ENCODE results near the gene PON3. TPM values are rescaled to one million over a fixed set of nuclear protein-coding genes. Genes with fewer than 3 reads are reported as not detected.
A peak's percentile ranks its signal among the peaks of the same experiment; 100 is the strongest.

PON3 gene
- total and polyA plus RNA-seq, 2 experiments from 2014 or later = not detected

DNA sequence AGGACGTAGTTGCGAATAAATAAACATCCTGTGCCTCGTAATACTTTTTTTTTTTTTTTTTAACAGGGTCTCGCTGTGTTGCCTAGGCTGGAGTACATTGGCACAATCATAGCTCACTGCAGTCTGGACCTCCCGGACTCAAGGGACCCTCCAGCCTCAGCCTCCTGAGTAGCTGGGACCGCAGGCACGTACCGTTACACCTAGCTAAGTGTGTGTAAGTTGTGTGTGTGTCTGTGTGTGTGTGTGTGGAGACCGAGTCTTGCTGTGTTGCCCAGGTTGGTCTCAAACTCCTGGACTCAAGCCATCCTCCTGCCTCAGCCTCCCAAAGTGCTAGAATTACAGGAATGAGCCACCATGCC lies 39.2 kb upstream of the PON3 start:
- H3K27ac ChIP-seq = peak overlapping the region; percentile 85
- H3K9me3 ChIP-seq (ENCODE audit: low read depth) = no peaks in the 10 kb centered on the region
- TF ChIP-seq, protein P1, sequence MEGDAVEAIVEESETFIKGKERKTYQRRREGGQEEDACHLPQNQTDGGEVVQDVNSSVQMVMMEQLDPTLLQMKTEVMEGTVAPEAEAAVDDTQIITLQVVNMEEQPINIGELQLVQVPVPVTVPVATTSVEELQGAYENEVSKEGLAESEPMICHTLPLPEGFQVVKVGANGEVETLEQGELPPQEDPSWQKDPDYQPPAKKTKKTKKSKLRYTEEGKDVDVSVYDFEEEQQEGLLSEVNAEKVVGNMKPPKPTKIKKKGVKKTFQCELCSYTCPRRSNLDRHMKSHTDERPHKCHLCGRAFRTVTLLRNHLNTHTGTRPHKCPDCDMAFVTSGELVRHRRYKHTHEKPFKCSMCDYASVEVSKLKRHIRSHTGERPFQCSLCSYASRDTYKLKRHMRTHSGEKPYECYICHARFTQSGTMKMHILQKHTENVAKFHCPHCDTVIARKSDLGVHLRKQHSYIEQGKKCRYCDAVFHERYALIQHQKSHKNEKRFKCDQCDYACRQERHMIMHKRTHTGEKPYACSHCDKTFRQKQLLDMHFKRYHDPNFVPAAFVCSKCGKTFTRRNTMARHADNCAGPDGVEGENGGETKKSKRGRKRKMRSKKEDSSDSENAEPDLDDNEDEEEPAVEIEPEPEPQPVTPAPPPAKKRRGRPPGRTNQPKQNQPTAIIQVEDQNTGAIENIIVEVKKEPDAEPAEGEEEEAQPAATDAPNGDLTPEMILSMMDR (IDR thresholded peaks at IDR 0.05; ENCODE audit: low read depth, low read length) = no peak
- H3K36me3 ChIP-seq = no peaks in the 10 kb centered on the region
- H3K27me3 ChIP-seq = no peaks in the 10 kb centered on the region
- no peaks in the 10 kb centered on the region for H3K4me1 ChIP-seq (ENCODE audit: low read depth)
- no peak for DNase-seq (ENCODE audit: low read depth in 1 of 2, low spot score in 1 of 2)
- peak overlapping the region; percentile 41 for H3K4me3 ChIP-seq

DNA sequence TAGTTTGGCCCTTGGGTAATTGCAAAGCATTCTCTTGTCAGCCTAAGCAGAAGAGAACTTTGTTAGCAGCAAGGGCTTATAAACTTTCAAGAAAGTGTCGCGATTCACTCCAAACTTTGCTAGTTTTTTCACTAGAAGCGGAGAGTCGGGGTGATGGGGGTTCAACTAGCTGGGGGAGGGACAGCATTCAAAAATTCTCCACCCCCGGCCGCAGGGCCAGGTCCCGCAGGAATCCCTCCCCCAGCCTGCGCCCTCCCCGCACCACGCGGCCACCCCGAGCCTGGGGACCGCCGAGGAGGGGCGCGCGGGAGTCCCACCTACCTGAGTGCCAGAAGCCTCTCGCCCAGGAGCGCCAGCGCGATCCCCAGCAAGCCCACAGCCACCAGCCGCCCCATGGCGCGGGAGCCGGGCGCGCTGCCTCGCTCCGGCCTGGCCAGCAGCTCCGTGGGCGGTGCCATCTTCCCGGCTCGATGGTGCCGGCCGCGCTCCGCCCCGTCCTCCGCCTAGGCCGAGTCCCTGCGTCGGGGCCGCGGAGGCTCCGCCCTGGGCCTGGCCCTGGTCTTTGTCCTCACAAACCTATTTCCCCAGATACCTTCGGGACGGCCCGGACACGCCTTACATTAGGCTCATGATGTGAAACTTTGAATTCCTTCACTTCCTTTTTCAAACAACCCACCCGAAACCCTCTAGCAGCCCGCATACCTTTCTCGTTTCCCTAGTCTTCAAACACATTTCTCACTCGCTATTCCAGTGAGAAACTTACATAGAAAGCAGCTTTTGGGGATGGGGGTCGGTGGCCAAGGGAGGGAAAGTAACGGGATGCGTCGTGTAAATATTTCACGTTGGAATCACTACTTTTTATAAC lies 38.6 kb upstream of the PON3 start, which contains the start of gene PON2:
Gene PON2 (minus strand): TSS at position 472 of the 865 bp plus-strand sequence. CDS start 77 bp downstream, at position 395.
- peak; percentile 90 to 92 for DNase-seq (ENCODE audit: low read depth in 1 of 2, low spot score in 1 of 2)
- H3K36me3 ChIP-seq = no peaks in the 10 kb centered on the region
- no peaks in the 10 kb centered on the region for H3K4me1 ChIP-seq (ENCODE audit: low read depth)
- TF ChIP-seq, protein P1 (IDR thresholded peaks at IDR 0.05; ENCODE audit: low read depth, low read length) = no peak
- peak within 1 kb of the TSS; percentile 41 for H3K4me3 ChIP-seq
- H3K27me3 ChIP-seq = no peaks in the 10 kb centered on the region
- no peaks in the 10 kb centered on the region for H3K9me3 ChIP-seq (ENCODE audit: low read depth)
- peak within 1 kb of the TSS; percentile 85 for H3K27ac ChIP-seq

DNA sequence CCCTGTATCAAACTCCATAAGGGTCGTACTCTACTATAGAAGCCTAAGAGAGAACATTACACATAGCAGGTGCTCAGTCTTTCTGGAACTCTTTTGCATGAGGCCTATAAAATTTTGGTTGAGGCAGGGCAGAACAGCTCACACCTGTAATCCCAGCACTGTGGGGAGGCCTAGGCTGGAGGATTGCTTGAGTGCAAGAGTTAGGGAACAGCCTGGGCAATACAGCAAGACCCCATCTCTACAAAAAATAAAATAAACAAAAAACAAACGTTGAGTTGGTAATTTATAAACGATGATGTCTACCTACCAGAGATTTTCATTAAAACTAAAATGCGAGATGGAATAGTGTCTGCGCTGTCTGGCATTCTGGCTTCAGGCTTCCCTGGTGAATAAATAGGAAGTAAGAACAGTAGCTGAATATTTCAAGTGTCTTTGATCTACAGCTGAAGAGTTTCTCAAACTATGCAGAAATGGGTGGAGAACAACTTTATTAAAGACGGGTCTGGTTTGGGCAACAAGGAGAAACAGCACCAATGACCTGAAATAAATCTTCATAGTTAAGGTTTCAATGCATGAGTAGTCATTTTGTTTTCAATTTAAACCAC lies 37.9 kb upstream of the PON3 start:
- Histone ChIP-seq H3K9me3 (ENCODE audit: low read depth) (no peaks in the 10 kb centered on the region), H3K36me3 (no peaks in the 10 kb centered on the region), H3K4me1 (ENCODE audit: low read depth) (no peaks in the 10 kb centered on the region), H3K27ac (peak overlapping the region; percentile 85), H3K27me3 (no peaks in the 10 kb centered on the region), H3K4me3 (peak overlapping the region; percentile 41)
- TF ChIP-seq, protein P1 (IDR thresholded peaks at IDR 0.05; ENCODE audit: low read depth, low read length) = no peak
- DNase-seq (ENCODE audit: low read depth in 1 of 2, low spot score in 1 of 2) = no peak

DNA sequence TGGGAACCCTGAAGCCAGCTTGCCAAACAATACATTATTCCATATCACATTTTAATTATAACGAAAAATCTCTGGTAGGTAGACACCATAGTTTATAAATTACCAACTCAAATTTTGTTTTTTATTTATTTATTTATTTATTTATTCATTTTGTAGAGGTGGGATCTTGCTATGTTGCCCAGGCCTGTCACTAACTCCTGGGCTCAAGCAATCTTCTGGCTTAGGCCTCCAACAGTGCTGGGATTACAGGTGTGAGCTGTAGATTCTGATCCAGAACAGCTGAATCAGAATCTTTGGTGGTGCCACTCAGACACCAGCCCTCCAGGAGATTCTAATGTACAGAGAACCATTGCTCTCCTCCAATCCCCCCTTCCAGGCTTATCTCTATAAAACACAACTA lies 37.0 kb upstream of the PON3 start:
- H3K9me3 ChIP-seq (ENCODE audit: low read depth) = no peaks in the 10 kb centered on the region
- no peak overlapping the region for H3K4me3 ChIP-seq
- TF ChIP-seq, protein P1 (IDR thresholded peaks at IDR 0.05; ENCODE audit: low read depth, low read length) = no peak
- no peaks in the 10 kb centered on the region for H3K4me1 ChIP-seq (ENCODE audit: low read depth)
- H3K27me3 ChIP-seq = no peaks in the 10 kb centered on the region
- DNase-seq (ENCODE audit: low read depth in 1 of 2, low spot score in 1 of 2) = no peak
- no peak overlapping the region for H3K27ac ChIP-seq
- no peaks in the 10 kb centered on the region for H3K36me3 ChIP-seq

DNA sequence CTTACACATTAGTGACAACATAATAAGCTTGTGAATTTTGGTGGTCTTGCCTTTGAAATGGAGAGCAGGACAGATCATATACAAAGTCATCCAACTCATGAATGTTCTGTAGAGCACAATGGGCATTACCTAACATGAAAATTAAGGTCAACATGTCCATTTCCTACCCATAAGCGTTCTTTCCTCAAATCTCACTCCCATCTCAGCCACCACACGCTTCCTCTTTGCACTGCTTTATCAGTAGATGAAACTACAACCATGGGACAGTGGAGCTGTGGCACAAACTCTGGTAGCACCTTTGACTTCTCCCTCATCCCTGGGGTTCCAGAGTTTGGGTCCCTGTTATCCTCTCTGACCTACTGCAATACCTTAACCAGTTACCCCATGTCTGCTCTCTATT lies 36.4 kb upstream of the PON3 start:
- no peak for DNase-seq (ENCODE audit: low read depth in 1 of 2, low spot score in 1 of 2)
- Histone ChIP-seq H3K36me3 (no peaks in the 10 kb centered on the region), H3K27me3 (no peaks in the 10 kb centered on the region), H3K4me3 (no peak overlapping the region), H3K4me1 (ENCODE audit: low read depth) (no peaks in the 10 kb centered on the region), H3K9me3 (ENCODE audit: low read depth) (no peaks in the 10 kb centered on the region), H3K27ac (no peak overlapping the region)
- TF ChIP-seq, protein P1 (IDR thresholded peaks at IDR 0.05; ENCODE audit: low read depth, low read length) = no peak

Data from cardiac muscle cell (in vitro differentiated cells and primary cell).